Measurements from ENCODE around the gene GMEB2.
"Not testable (repeated sequence)": the region's sequence is repeated elsewhere in the genome, so short reads cannot be mapped to it uniquely, and the experiment has no call there.

The GMEB2 gene

GRCh38 chr20:63639093-63639975 is 12.4 kb upstream of the GMEB2 start:
- no peak for DNase-seq (ENCODE audit: low spot score)

GRCh38 chr20:63636752-63637628 is 10.1 kb upstream of the GMEB2 start:
- no peak for DNase-seq (ENCODE audit: low spot score)

GRCh38 chr20:63635431-63636141 is 8.7 kb upstream of the GMEB2 start:
- no peak for DNase-seq (ENCODE audit: low spot score)

DNA sequence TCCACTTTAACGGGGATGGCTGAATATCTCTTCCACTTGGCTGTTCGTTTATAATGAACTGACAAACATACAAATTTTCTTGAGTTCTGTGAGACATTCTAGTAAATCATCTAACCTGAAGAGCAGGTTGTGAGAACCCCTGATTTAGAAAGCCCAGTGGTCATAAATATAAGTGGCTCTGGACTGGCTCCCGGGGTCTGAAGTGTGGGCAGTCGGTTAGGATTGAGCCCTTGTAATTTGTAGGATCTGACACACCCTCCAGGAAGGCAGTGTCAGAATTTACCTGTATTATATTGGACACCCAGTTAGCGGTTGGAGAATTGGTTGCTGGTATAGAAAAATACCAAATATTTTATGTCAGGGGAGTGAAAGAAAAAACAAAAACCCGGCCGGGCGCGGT is 6.8 kb upstream of the GMEB2 start:
- DNase-seq (ENCODE audit: low spot score), result no peak

GRCh38 chr20:63631426-63631825 is 4.5 kb upstream of the GMEB2 start:
- not testable (repeated sequence) for DNase-seq (ENCODE audit: low spot score)

DNA sequence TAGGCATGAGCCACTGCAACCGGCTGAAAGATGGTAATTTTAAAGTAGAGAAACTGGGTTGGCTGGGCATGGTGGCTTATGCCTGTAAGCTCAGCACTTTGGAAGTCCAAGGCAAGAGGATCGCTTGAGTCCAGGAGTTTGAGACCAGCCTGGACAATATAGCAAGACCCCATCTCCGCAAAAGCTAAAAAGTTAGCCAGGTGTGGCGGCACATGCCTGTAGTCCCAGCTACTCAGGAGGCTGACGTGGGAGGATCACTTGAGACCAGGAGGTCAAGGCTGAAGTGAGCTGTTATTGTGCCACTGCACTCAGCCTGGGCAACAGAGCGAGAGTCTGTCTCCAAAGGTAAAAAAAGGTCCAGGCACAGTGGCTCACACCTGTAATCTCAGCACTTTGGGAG is 4.1 kb upstream of the GMEB2 start:
- not testable (repeated sequence) for DNase-seq (ENCODE audit: low spot score)

DNA sequence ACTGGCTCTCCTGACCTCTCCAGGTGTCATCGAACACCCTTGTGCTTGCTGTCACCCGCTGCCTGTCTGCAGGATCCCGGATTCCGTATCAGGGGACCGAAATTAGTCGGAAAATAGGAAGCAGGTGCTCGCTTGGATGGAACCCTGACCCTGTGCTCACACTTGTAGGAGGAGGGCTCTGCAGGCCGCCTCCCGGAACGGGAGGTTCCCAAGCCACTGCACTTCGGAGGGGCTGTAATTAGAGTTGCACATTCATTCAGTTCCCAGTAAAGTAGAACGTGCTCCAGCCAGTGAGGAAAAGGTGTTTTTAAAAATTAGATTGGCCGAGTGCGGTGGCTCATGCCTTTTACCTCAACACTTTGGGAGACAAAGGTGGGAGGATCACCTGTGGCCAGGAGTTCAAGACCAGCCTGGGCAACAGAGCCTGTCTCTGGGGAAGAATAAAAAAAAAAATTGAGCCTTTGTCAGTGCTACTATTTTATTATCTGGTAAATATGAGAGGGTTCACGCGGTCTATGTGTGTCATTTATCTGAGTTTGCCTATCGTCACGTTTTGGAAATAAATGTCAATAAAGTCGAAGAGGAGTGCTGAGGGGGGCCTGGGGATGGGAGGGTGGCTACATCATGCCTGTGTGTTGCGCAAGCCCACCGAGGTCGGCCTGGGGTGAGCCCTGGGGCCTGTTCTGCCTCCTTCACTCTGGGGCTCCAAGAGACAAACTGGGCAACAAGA is 1.5 kb upstream of the GMEB2 start:
- peak; percentile 64 for DNase-seq (ENCODE audit: low spot score)

- no peak for DNase-seq (ENCODE audit: low spot score)
Measured at GRCh38 chr20:63627751-63628245, 897 bp upstream of the GMEB2 start.

- peak; percentile 99 for DNase-seq (ENCODE audit: low spot score)
Measured at GRCh38 chr20:63627129-63627750, 339 bp upstream of the GMEB2 start.

DNA sequence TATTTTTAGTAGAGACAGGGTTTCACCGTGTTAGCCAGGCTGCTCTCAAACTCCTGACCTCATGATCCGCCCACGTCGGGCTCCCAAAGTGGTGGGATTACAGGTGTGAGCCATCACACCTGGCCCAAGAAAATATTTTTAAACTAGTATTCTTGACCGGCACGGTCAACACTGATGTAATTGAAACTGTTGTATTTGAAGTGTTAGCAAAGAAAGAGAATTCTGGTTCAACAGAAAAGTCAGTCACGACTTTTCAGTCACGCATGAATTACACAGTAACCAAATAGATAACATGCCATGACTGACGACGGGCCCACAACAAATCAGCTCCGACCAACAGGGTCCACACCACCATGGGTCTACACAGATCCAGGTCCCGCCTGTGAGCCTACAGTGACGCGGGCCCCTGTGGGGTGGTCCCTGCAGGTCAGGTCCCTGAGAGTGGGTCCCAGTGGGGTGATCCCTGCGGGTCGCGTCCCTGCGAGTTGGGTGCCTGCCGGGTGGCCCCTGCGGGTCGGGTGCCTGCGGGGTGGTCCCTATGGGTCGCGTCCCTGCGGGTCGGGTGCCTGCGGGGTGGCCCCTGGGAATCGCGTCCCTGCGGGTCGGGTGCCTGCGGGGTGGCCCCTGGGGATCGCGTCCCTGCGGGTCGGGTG is 1.0 kb downstream of the GMEB2 start:
- peak; percentile 25 for DNase-seq (ENCODE audit: low spot score)

GRCh38 chr20:63624486-63624885 is 2.4 kb downstream of the GMEB2 start:
- DNase-seq (ENCODE audit: low spot score), result no peak

DNA sequence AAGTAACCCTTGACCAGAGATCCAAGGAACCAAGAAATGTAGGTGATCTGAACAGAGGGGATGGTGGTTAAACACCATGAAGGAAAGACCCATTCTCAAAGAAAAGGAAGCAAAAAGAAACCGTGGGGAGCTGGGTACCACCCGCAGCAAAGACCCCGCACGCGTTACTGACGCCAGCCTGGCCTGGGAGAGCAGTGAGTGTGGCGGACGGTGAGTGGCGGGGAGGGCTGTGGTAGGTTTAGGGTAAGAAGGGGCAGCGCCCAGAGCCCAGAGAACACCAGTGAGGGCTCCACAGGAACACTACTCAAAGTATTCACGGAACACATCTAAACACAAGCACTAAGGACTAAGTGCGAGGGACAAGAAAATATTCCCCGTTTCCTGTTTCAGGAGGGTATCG is 4.2 kb downstream of the GMEB2 start:
- DNase-seq (ENCODE audit: low spot score), result no peak

GRCh38 chr20:63622096-63622495 is 4.8 kb downstream of the GMEB2 start:
- no peak for DNase-seq (ENCODE audit: low spot score)

DNA sequence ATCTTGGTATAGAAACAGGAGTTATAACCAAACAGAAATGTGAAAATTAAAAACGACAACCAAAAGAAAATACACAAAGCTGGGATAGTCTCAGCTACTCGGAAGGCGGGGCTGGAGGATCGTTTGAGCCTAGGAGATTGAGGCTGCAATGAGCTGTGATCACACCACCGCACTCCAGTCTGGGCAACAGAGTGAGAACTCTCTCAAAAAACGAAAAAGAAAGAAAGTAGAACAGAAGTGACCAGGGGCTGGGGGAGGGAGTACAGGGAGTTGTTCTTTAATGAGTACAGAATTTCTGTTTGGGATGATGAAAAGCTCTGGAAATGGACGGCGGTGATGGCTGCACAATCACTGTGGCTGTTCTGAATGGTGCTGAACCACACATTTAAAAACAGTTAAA is 5.9 kb downstream of the GMEB2 start:
- no peak for DNase-seq (ENCODE audit: low spot score)

DNA sequence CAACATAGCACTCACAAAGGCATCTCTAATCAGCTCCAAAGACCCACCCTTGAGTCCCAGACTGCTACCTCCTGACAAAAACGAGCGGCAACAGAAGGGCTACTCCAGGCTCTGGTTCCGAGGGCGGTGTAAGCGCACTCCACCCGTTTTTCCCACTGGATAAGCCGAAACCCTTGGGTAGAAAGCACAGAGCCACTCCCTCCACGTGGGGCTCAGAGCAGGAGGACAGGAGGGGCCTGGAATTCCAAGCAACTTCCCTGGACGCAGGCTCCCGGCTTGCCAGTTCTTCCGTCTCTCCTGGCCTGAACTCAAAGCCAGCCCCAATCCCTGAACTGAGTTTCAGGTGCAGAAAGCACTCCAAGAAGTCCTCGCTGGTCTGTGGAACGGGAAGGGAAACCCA is 7.4 kb downstream of the GMEB2 start:
- no peak for DNase-seq (ENCODE audit: low spot score)

- no peak for DNase-seq (ENCODE audit: low spot score)
Measured at GRCh38 chr20:63619086-63619485, 7.8 kb downstream of the GMEB2 start.

- DNase-seq (ENCODE audit: low spot score), result no peak
Measured at GRCh38 chr20:63618291-63618980, 8.5 kb downstream of the GMEB2 start.

GRCh38 chr20:63617876-63618265 is 9.0 kb downstream of the GMEB2 start:
- DNase-seq (ENCODE audit: low spot score), result no peak

DNA sequence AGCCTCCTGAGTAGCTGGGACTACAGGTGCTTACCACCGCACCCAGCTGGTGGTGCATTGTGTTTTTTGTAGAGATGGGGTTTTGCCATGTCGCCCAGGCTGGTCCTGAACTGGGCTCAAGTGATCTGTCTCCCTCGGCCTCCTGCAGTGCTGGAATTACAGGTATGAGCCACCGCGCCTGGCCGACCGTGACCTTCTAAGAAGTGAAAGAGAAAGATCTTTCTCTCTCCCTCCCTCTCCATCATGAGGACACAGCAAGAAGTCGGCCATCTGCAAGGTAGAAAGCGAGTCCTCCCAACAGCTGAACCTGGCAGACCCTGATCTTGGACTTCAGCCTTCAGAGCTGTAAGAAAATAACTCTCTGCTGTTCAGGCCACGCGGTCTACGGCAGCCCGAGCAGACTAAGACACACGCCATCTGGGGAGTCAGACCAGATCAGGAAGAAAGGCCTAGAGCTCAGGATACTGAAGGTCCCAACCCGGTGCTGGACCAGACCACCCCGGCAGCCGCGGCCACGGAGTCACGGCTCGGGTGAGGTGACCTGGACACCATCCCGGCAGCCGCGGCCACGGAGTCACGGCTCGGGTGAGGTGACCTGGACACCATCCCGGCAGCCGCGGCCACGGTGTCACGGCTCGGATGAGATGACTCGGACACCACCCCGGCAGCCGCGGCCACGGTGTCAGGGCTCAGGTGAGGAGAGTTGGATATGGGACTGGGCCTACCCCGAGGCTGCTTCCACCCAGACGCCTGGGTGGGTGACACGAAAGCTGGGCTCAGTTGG is 9.6 kb downstream of the GMEB2 start:
- no peak for DNase-seq (ENCODE audit: low spot score)
